Mammary epithelial cell (primary cell): ENCODE results near the gene FOXP4.

ENCODE experiments used
- EZH2 ChIP-seq: IDR thresholded peaks from 2 replicates; pipeline ENCODE4 v1.6.1; 2012; ENCODE audit warnings: low read length, inconsistent platforms, borderline replicate concordance
- TF ChIP-seq, protein P1 (sequence below), 2 donors: IDR thresholded peaks in 1 of 2; conservative IDR thresholded peaks in 1 of 2; 2 replicates each; pipeline ENCODE4 v1.5.1; 2011 to 2012; ENCODE audit warnings: inconsistent platforms in 2 of 2, low read length in 2 of 2, mild to moderate bottlenecking in 2 of 2, control low read depth in 1 of 2, low read depth in 1 of 2; ENCODE audit not compliant: insufficient read depth in 1 of 2; ENCODE audit errors: extremely low read depth in 1 of 2

DNA sequence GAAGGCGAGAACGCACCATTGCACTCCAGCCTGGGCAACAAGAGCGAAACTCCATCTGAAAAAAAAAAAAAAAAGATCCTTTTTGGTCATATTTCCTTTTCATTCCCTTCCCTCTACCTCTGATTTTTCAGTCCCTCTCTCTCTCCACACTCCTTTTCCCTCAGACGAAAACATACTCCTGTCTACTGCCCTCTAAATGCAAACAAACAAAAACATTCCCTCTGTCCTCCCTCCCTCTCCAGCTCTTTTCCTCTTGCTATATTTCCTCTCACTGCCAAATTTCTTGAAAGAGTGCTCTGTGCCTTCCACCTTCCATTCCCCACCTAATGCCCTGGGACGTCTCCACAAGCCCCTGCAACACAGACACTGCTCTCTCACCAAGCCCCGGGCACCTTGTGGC is 77.1 kb downstream of the FOXP4 start:
- no peak for TF ChIP-seq EZH2
- TF ChIP-seq, protein P1, sequence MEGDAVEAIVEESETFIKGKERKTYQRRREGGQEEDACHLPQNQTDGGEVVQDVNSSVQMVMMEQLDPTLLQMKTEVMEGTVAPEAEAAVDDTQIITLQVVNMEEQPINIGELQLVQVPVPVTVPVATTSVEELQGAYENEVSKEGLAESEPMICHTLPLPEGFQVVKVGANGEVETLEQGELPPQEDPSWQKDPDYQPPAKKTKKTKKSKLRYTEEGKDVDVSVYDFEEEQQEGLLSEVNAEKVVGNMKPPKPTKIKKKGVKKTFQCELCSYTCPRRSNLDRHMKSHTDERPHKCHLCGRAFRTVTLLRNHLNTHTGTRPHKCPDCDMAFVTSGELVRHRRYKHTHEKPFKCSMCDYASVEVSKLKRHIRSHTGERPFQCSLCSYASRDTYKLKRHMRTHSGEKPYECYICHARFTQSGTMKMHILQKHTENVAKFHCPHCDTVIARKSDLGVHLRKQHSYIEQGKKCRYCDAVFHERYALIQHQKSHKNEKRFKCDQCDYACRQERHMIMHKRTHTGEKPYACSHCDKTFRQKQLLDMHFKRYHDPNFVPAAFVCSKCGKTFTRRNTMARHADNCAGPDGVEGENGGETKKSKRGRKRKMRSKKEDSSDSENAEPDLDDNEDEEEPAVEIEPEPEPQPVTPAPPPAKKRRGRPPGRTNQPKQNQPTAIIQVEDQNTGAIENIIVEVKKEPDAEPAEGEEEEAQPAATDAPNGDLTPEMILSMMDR (conservative IDR thresholded peaks at IDR 0.05 in 1 of 2, IDR thresholded peaks at IDR 0.05 in 1 of 2; ENCODE audit: extremely low read depth in 1 of 2, insufficient read depth in 1 of 2, low read depth in 1 of 2, low read length in 2 of 2): no peak
